Astrocyte (in vitro differentiated cells and primary cell): ENCODE measurements around the gene NCSTN.

Experiments
- CTCF ChIP-seq: IDR thresholded peaks from 2 replicates; pipeline ENCODE4 v1.5.1; 2011; ENCODE audit warnings: low read depth, mild to moderate bottlenecking, inconsistent platforms, low read length, moderate library complexity; ENCODE audit not compliant: insufficient read depth
- EZH2 ChIP-seq: IDR thresholded peaks from 2 replicates; pipeline ENCODE4 v1.6.1; 2012; ENCODE audit warnings: mild to moderate bottlenecking, low read length, inconsistent platforms; ENCODE audit not compliant: insufficient read depth

DNA sequence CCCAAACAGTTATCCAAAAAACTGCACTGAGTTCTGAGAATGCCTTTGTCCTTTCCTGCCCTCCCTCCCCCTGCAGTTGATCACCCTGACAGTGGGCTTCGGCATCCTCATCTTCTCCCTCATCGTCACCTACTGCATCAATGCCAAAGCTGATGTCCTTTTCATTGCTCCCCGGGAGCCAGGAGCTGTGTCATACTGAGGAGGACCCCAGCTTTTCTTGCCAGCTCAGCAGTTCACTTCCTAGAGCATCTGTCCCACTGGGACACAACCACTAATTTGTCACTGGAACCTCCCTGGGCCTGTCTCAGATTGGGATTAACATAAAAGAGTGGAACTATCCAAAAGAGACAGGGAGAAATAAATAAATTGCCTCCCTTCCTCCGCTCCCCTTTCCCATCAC, 14.9 kb downstream of the NCSTN start:
- TF ChIP-seq CTCF (no peak), EZH2 (no peak)
